HG03342 (cell line): ENCODE data around the gene OR6C65.

Experiments
- ATAC-seq: cut with Tn5 transposase; IDR thresholded peaks from one replicate; pipeline ENCODE4 v1.9.1; 2021; ENCODE audit warnings: mild to moderate bottlenecking, moderate library complexity; ENCODE audit not compliant: unreplicated experiment

Gene OR6C65

DNA sequence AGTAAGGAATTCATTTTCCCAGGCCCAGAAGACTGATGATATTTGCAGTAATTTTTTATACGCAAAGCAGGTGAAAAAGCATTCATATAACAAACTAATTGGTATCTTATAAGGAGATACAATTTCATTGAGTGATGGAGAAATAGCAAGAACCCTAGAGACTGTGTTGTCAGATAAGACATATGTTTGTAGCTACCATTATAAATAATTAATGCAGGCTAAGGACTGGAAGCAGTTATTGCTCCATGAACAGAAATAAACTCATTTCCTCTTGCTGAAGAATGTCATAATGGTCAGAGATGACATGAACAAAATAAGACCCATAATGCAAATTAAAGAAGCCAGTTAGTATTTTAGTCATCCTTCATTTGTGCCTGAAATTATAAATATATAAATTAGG lies 45.0 kb downstream of the OR6C65 start:
- ATAC-seq: no peak

DNA sequence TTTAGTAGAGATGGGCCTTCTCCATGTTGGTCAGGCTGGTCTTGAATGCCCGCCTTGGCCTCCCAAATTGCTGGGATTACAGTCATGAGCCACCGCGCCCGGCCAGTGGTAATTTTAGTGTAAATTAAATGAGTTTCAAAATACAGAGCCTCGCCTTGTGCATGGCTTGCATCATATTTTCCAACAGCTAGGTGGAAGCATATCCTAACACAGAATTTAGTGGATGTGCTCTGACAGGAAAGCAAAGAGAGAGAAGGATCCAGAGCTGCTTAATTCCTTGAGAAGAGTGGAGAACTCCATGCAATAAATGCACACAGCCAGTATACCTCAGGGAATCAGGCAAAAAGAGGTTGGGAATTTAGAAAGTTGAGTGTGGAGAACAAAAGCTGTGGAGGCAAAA lies 46.0 kb downstream of the OR6C65 start:
- no peak for ATAC-seq

DNA sequence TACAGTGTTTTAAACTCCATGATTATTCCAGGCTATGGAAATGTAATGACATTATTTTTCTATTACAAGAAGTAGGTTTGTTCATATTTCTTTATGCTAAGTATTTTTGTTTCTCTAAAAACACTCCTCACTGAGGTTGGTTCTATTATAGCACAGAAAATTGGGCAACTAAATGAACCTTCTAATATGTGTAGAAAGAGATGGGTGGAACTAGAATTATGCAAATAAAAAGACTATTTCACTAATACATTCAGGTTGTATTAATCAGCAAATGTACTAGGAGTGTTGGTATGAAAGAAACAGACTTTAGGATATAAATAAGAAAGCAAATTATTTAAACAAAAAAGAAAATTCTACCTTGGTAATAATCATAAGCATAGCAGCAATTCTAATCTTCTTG lies 48.5 kb downstream of the OR6C65 start:
- no peak for ATAC-seq
